Testis (tissue), 2 donors: Measurements from ENCODE around the gene SNED1.

Experiments used
- POLR2A ChIP-seq: fragments of 450-650 bp; IDR thresholded peaks from one replicate; pipeline ENCODE4 v1.6.1; 2017; ENCODE audit warnings: antibody characterized with exemption, mild to moderate bottlenecking, moderate library complexity
- TF ChIP-seq, protein P1 (sequence below), 3 experiments: fragments of 450-650 bp in 2 of 3; fragments of 200-600 bp in 1 of 3; sonication (generic) in 1 of 3; IDR thresholded peaks; one replicate each; pipeline ENCODE4 v1.5.1; 2016 to 2019; ENCODE audit warnings: antibody characterized with exemption in 3 of 3, mild to moderate bottlenecking in 2 of 3, moderate library complexity in 1 of 3

DNA sequence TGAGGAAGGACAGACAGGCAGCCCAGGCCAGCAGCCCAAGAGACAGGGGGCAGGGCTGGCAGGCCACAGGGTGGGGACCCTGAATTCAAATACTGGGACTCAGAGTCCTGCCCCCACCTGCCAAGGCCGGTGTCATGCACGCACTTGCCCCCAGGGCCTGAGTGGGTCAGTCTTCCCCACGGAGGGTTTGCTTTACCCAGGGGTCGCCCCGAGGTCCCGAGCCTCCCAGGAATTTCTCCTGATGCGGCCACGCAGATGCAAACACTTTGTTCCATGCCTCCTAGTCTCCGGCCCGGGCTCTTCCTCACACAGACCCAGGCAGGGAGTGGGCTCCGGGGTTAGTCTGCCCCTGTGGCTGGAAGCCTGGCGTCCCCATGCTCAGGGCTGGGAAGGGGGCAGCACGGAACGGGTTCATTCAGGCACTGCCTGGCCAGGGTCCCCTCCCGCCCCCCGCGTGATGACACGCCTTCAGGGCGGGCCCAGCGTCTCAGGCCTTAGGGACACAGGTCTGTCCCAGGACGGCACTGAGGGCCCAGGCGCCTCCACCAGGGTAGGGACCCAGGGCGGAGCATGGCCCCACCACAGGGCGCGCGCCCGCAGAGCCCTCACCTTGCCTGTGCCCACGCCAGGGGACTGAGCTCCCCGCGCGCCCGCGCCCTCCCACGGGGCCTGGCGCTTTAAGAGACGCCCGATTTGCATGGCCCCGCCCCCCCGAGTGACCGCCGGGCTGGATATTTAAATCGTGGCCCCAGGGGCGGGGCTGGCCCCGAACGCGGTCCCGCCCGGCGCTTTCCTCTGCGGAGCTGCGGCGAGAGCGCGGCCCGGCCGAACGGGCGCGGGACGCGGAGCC, at the start of gene SNED1:
- TF ChIP-seq, protein P1, sequence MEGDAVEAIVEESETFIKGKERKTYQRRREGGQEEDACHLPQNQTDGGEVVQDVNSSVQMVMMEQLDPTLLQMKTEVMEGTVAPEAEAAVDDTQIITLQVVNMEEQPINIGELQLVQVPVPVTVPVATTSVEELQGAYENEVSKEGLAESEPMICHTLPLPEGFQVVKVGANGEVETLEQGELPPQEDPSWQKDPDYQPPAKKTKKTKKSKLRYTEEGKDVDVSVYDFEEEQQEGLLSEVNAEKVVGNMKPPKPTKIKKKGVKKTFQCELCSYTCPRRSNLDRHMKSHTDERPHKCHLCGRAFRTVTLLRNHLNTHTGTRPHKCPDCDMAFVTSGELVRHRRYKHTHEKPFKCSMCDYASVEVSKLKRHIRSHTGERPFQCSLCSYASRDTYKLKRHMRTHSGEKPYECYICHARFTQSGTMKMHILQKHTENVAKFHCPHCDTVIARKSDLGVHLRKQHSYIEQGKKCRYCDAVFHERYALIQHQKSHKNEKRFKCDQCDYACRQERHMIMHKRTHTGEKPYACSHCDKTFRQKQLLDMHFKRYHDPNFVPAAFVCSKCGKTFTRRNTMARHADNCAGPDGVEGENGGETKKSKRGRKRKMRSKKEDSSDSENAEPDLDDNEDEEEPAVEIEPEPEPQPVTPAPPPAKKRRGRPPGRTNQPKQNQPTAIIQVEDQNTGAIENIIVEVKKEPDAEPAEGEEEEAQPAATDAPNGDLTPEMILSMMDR (IDR thresholded peaks at IDR 0.05) = peak in 1 of 3 experiments; percentile 15
- TF ChIP-seq POLR2A = peak; percentile 47
